NK-92 (cell line): Measurements from ENCODE around the gene DNAH10.

ENCODE experiments used
- DNase-seq: peaks from one replicate; lab custom pipeline; 2025; ENCODE audit not compliant: unreplicated experiment; lab: John Stamatoyannopoulos, UW

Gene DNAH10

DNA sequence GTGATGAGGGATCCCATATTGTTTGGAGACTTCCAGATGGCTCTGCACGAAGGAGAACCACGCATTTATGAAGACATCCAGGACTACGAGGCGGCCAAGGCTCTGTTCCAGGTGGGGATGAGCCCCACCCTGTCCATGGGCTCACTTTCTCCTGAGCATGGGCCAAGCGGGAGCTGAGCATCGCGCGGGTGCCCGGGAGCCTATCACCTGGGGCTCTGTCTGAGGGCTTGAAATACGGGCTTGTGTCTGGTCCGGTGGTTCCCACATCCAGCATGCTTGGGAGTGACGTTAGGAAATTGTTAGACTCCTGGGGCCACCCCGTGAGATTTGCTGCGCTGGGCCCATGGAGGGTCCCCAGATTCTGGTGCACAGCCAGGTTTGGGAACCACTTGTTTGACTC is 117.6 kb downstream of the DNAH10 start:
- DNase-seq, result no peak

DNA sequence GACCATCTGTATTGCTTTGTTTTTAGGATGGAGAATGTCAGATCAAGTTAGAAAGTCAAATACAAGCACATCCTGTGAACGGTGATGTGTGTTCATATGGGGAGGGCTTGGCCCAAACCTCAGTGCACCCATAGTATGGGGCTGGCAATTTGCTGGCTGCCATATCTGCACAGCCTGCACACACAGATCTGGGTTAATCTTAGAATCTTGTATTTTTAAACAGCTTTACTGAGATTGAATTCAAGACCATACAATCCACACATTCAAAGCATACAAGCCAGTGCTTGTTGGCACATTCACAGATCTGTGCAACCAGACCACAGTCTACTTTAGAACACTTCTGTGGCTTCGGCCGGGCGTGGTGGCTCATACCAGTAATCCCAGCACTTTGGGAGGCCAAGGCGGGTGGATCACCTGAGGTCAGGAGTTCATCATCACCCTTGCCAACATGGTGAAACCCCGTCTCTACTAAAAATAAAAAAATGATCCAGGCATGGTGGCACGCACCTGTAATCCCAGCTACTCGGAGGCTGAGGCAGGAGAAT is 120.1 kb downstream of the DNAH10 start:
- DNase-seq, result no peak

GRCh38 chr12:123886258-123886657 is 124.2 kb downstream of the DNAH10 start:
- no peak for DNase-seq

- no peak for DNase-seq
These were observed 125.0 kb downstream of the DNAH10 start for GRCh38 chr12:123886931-123887582.

- DNase-seq, result no peak
These were observed 126.9 kb downstream of the DNAH10 start for GRCh38 chr12:123888989-123889388.

- no peak for DNase-seq
These were observed 127.9 kb downstream of the DNAH10 start for GRCh38 chr12:123889848-123890535.

GRCh38 chr12:123890536-123890902 is 128.4 kb downstream of the DNAH10 start:
- no peak for DNase-seq

DNA sequence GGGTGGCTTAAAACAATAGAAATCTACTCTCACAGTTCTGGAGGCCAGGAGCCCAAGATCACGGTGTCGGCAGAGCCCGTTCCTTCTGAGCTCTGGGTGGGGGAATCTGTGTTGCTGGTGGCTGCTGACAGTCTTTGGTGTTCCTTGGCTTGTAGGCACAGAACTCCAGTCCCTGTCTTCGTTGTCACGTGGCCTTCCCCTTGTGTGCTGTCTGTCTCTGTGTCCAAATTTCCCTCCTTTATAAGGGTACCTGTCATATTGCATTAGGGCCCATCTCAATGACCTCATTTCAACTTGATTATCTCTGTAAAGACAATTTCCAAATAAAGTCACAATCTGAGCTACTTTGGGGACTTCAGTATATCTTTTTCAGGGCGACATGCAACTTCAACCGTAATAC is 128.9 kb downstream of the DNAH10 start:
- DNase-seq, result no peak

DNA sequence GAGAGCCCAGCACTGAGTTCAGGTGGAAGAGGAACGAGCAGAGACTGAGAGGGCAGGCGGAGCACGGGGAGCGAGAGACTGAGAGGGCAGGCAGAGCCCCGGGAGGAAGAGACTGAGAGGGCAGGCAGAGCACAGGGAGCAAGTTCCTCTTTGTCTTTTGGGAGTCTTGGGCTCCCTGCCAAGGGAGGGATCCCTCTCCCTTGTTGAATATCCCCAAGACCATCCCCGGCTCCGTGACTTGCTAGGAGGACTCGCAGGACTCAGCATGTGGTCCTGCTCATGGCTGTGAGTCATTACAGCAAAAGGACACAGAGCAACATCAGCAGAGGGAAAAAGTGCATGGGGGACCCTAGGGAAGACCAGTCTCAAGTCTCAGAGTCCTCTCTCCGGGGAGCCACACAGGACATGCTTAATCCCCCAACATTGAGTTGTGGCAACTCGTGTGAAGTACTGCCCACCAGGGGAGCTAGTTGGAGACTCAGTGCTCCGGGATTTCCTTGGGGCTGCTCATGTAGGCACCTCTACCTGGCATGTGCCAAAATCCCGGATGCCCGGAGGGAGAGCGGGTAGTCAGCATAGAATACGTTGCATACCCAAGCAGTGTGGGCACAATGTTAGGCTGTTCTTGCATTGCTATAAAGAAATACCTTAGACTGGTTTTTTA is 129.5 kb downstream of the DNAH10 start:
- no peak for DNase-seq

DNA sequence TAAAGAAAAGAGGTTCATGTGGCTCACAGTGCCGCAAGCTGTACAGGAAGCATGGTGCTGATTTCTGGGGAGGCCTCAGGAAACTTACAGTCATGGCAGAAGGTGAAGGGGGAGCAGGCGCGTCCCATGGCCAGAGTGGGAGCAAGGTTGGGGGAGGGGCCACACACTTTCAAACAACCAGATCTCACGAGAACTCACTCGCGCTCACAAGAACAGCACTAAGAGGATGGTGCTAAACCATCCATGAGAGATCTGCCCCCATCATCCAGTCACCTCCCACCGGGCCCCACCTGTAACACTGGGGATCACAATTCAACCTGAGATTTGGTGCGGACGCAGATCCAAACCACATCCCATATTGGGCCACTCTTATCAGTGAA is 130.1 kb downstream of the DNAH10 start:
- no peak for DNase-seq

DNA sequence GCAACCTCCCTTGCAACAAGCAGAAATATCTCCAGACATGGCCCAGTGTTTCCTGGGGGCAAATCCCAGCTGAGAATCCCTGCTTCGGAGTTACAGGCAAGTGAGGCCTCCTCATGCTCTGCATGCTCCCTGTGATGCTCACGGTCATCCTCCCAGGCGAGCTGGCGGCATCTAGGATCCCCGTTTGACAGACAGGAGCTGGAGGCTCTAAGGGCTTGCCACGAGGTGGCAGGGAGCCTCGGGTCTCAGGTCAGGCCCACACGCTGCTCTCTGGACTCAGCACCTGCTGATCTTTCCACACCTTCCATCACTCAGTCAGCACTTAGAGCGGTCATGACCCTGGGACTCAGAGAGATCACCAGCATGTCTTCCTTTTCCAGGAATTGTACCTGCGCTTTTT is 130.8 kb downstream of the DNAH10 start:
- no peak for DNase-seq

DNA sequence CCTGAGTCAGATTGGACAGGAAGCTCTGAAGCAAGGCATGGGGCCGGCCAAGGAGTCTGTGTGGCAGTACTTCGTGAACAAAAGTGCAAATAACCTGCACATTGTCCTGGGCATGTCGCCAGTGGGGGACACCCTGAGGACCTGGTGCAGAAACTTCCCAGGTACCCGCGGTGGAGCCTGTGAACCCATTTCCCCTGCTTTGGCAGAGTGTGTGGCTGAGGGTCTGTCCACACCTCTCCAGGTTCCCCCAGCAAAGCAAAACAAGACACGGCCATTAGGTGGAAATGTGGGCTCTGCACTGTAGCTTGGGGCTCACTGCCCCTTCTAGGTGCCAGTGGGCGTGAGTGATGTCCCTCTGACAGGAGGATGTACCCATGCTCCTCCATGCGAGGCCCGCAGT is 131.2 kb downstream of the DNAH10 start:
- no peak for DNase-seq

DNA sequence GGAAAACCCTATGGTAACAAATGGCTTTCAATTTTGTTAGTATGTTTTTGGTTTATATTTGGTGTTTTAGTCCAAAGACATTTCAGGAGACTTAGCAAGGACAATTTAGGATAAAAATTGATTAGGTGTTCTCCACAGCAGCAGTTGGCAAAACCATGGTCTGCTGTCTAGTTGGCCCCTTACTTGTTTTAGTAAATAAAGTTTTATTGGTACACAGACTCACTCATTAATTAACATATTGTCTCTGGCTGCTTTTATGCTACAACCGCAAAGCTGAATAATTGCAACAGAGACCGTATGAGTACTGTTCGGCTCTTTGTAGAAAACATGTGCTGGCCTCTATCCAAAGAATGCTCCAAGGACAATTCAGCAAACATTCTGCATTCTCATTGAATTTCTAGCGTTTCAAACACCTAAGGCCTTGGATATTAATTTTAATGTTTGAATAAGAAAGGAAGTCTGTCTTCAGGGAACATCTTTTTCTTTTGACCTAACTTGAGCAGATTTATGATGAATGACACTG is 132.8 kb downstream of the DNAH10 start:
- DNase-seq, result no peak

DNA sequence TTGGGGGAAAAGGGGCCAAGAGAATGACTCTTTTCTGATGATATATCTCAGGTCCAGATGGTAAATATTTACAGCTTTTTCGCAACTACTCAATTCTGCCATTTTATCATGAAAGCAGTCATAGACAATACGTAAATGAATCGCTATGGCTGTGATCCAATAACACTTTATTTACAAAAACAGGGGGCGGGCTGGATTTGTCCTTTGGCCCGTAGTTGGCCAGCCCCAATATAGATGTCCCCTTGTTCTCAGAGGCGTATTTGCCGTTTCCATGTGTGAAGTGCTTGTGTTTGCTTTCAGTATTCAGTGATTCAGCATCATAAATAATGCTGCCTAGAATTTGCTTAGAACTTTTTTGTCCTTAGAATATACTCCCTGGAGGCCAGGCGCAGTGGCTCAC is 133.3 kb downstream of the DNAH10 start:
- DNase-seq, result no peak

- DNase-seq, result no peak
These were observed 134.7 kb downstream of the DNAH10 start for GRCh38 chr12:123896767-123897166.

- DNase-seq, result no peak
These were observed 135.1 kb downstream of the DNAH10 start for GRCh38 chr12:123897221-123897620.

DNA sequence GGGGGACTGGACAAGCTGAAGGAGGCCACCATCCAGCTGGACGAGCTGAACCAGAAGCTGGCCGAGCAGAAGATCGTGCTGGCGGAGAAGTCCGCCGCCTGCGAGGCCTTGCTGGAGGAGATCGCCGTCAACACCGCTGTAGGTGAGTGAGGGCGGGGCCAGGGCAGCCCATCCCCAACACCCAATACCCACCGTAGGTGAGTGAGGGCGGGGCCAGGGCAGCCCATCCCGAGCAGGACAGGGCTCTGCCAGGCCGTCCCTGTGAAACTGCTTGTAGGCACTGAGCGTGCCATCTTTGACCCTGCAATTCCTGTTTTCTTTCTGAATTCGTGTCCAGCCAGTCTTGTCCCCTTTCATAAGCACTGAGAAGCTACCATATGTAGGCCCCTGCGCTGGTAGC is 136.6 kb downstream of the DNAH10 start:
- DNase-seq, result no peak

DNA sequence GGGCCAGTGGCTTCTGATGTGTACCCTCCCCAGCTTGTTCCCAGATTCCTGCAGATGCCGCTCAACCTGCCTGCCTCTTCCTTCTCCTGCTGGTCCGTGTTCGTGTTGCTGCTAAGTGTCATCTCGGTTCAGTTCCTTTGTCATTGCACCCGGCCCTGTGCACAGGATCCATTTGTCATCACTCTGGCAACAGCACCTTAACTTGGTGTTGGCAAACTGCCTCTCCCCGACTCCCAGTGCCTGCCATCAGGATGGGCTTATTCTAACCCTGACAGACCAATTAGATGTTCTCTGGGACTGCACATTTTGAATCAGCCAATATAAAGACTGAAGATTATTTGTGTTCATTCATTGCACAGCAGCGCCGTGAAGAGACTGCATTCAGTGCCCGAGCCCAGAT is 137.3 kb downstream of the DNAH10 start:
- DNase-seq, result no peak

DNA sequence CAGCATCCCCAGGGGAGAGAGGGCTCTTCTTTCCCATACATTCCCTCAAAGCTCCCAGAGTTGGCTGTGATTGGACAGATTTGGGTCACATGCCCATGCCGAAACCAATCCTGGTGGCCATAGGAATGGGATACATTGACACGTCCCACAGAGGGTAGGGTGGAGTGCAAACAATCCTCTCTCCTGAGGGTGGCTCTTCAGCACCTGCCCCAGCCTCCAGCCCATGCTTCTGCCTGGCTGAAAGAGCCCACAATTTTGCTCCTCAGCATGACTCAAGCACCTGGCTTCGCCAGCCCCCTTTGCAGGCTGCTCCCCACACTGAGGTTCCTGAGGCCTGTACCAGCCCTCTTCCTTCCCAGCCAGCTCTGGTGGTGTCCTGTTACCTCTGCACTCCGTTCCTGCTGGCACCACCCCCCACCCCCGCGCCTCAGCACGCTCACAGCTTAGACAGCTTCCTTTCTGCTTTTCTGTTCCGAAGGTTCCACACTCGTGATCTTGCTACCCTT is 138.8 kb downstream of the DNAH10 start:
- DNase-seq, result no peak

- DNase-seq, result no peak
These were observed 140.7 kb downstream of the DNAH10 start for GRCh38 chr12:123902821-123903220.

DNA sequence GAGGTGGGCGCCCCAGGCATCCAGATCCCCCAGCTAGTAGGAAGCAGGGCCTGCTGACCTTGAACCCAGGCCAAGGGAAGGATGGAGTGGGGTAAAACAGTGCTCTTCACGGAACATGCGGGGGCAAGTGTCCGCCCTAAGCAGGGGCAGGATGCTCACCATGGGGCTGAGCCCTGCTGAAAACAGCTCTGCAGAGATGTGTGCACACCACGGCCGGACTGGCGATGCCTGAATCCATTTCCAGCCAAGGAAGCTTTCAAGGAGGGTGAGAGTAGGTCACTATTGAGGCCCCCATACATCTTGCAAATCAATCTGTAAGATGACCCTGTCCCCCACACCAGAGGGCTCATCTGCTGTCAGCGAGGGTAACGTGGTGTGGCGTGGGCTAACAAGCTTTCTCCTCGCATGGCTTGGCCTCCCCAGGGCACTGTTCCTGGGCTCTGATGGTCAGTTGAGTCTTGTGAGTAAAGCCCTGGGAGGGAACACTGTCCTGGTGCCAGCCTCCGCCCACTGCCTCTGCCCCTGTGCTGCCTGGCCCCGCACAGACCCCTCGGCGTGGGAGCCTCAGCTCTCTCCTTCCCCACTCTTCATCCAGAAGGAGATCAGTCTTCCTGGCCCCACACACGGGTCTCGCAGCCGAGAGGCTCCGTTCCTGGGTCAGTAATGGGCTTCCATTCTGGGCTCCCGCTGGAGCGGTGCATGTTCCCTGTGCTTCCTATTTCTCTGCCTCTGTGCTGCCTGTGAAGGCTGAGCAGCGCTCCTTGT is 141.4 kb downstream of the DNAH10 start:
- DNase-seq, result no peak
